AML-193 (cell line): ENCODE data around the gene RBMS1.

Experiments
- DNase-seq, 2 experiments: peaks; one replicate each; lab custom pipeline; 2025; lab: John Stamatoyannopoulos, UW

The RBMS1 gene

GRCh38 chr2:160303527-160303926, 190.1 kb downstream of the RBMS1 start:
- no peak for DNase-seq

- DNase-seq = no peak
Observed at GRCh38 chr2:160303076-160303475, 190.5 kb downstream of the RBMS1 start.

- DNase-seq = no peak
Observed at GRCh38 chr2:160301420-160301819, 192.2 kb downstream of the RBMS1 start.

- DNase-seq = no peak
Observed at GRCh38 chr2:160300203-160300602, 193.4 kb downstream of the RBMS1 start.

GRCh38 chr2:160299540-160299939, 194.1 kb downstream of the RBMS1 start:
- no peak for DNase-seq

- no peak for DNase-seq
Observed at GRCh38 chr2:160298960-160299359, 194.6 kb downstream of the RBMS1 start.

GRCh38 chr2:160295519-160296207, 197.9 kb downstream of the RBMS1 start:
- DNase-seq = no peak

GRCh38 chr2:160294889-160295288, 198.7 kb downstream of the RBMS1 start:
- no peak for DNase-seq

- peak in 1 of 2 experiments; percentile 24 for DNase-seq
Observed at GRCh38 chr2:160294339-160294803, 199.2 kb downstream of the RBMS1 start.

- no peak for DNase-seq
Observed at GRCh38 chr2:160293391-160294091, 200.1 kb downstream of the RBMS1 start.

- no peak for DNase-seq
Observed at GRCh38 chr2:160292225-160292624, 201.4 kb downstream of the RBMS1 start.

- DNase-seq = no peak
Observed at GRCh38 chr2:160291382-160291781, 202.2 kb downstream of the RBMS1 start.

GRCh38 chr2:160290598-160290997, 203.0 kb downstream of the RBMS1 start:
- no peak for DNase-seq

- DNase-seq = no peak
Observed at GRCh38 chr2:160289831-160290230, 203.8 kb downstream of the RBMS1 start.

GRCh38 chr2:160289126-160289525, 204.5 kb downstream of the RBMS1 start:
- DNase-seq = no peak

- no peak for DNase-seq
Observed at GRCh38 chr2:160288324-160288723, 205.3 kb downstream of the RBMS1 start.

GRCh38 chr2:160287476-160287875, 206.1 kb downstream of the RBMS1 start:
- DNase-seq = no peak

GRCh38 chr2:160286551-160286950, 207.1 kb downstream of the RBMS1 start:
- no peak for DNase-seq

GRCh38 chr2:160283675-160284074, 209.9 kb downstream of the RBMS1 start:
- no peak for DNase-seq

- DNase-seq = peak; percentile 62 to 75
Observed at GRCh38 chr2:160282063-160282580, 211.5 kb downstream of the RBMS1 start.

GRCh38 chr2:160281213-160281612, 212.4 kb downstream of the RBMS1 start:
- DNase-seq = no peak

GRCh38 chr2:160279813-160280465, 213.7 kb downstream of the RBMS1 start:
- no peak for DNase-seq

GRCh38 chr2:160278879-160279177, 214.8 kb downstream of the RBMS1 start:
- DNase-seq = no peak
